Effector CD8-positive, alpha-beta T cell (primary cell): ENCODE results near the gene TOPAZ1.

Experiments
- DNase-seq: peaks from one replicate; lab custom pipeline; 2025; lab: John Stamatoyannopoulos, UW

The TOPAZ1 gene

GRCh38 chr3:44242721-44243120 is 1.0 kb downstream of the TOPAZ1 start:
- DNase-seq: no peak

GRCh38 chr3:44248152-44248551 is 6.5 kb downstream of the TOPAZ1 start:
- DNase-seq: no peak

- no peak for DNase-seq
Measured at GRCh38 chr3:44252332-44252959, 10.8 kb downstream of the TOPAZ1 start.

- DNase-seq: no peak
Measured at GRCh38 chr3:44259404-44259803, 17.7 kb downstream of the TOPAZ1 start.

- no peak for DNase-seq
Measured at GRCh38 chr3:44264146-44264545, 22.5 kb downstream of the TOPAZ1 start.

GRCh38 chr3:44265815-44266214 is 24.1 kb downstream of the TOPAZ1 start:
- no peak for DNase-seq

GRCh38 chr3:44272191-44272590 is 30.5 kb downstream of the TOPAZ1 start:
- no peak for DNase-seq

- no peak for DNase-seq
Measured at GRCh38 chr3:44277925-44278324, 36.2 kb downstream of the TOPAZ1 start.

GRCh38 chr3:44280077-44280476 is 38.4 kb downstream of the TOPAZ1 start:
- no peak for DNase-seq

GRCh38 chr3:44280631-44281030 is 38.9 kb downstream of the TOPAZ1 start:
- no peak for DNase-seq

- no peak for DNase-seq
Measured at GRCh38 chr3:44284949-44285348, 43.3 kb downstream of the TOPAZ1 start.

GRCh38 chr3:44289882-44290462 is 48.3 kb downstream of the TOPAZ1 start:
- no peak for DNase-seq

GRCh38 chr3:44292276-44292675 is 50.6 kb downstream of the TOPAZ1 start:
- DNase-seq: no peak

GRCh38 chr3:44292947-44293346 is 51.3 kb downstream of the TOPAZ1 start:
- DNase-seq: no peak

- DNase-seq: no peak
Measured at GRCh38 chr3:44297255-44297654, 55.6 kb downstream of the TOPAZ1 start.

GRCh38 chr3:44301746-44302145 is 60.1 kb downstream of the TOPAZ1 start:
- DNase-seq: no peak

GRCh38 chr3:44309500-44309899 is 67.8 kb downstream of the TOPAZ1 start:
- DNase-seq: no peak

GRCh38 chr3:44318891-44319311 is 77.2 kb downstream of the TOPAZ1 start:
- no peak for DNase-seq

GRCh38 chr3:44321335-44321734 is 79.6 kb downstream of the TOPAZ1 start:
- no peak for DNase-seq

GRCh38 chr3:44323341-44323955 is 81.8 kb downstream of the TOPAZ1 start:
- peak; percentile 6 for DNase-seq

- no peak for DNase-seq
Measured at GRCh38 chr3:44324584-44324983, 82.9 kb downstream of the TOPAZ1 start.

- no peak for DNase-seq
Measured at GRCh38 chr3:44326019-44326418, 84.3 kb downstream of the TOPAZ1 start.

GRCh38 chr3:44326515-44326914 is 84.8 kb downstream of the TOPAZ1 start:
- no peak for DNase-seq

GRCh38 chr3:44329946-44330345 is 88.3 kb downstream of the TOPAZ1 start:
- DNase-seq: no peak
